Suprapubic skin (tissue), 4 donors: ENCODE measurements around the gene LYRM4.

ENCODE experiments used
- EP300 ChIP-seq: sonication (generic); formaldehyde crosslinking; IDR thresholded peaks from one replicate; pipeline ENCODE4 v1.6.1; 2017; ENCODE audit warnings: antibody characterized with exemption
- POLR2A ChIP-seq, 2 donors: fragments of 450-650 bp; IDR thresholded peaks; one replicate each; pipeline ENCODE4 v1.6.1; 2017; ENCODE audit warnings: antibody characterized with exemption in 2 of 2, mild to moderate bottlenecking in 2 of 2, moderate library complexity in 2 of 2
- POLR2AphosphoS5 ChIP-seq, 3 donors: sonication (generic); formaldehyde crosslinking; IDR thresholded peaks; one replicate each; pipeline ENCODE4 v1.6.1; 2017; ENCODE audit warnings: antibody characterized with exemption in 3 of 3

DNA sequence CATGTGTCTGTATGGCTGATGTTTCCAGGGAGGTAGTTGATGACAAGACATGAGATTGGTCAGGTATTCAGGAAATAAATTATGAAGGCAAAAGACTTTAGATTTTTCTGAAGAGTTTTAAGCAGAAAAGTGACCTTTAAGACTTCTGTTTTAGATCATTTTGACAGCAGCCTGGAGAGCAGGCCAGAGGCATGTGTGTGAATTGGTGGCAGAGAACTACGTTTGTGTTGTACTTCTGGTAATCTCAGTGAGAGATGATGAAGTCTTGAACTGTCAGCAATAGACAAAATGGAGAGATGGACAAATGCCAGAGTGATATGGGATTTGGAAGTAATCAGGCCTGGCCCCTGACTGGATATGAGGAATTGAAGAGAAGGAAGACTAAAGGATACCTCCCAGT, 31.4 kb upstream of the LYRM4 start:
- no peak for TF ChIP-seq EP300
- TF ChIP-seq POLR2A (IDR thresholded peaks at IDR 0.05) = no peak
- TF ChIP-seq POLR2AphosphoS5 (IDR thresholded peaks at IDR 0.05) = no peak
